Glomerular visceral epithelial cell (primary cell): ENCODE measurements around the gene FBXO41.

Experiments used
- DNase-seq: peaks from one replicate; pipeline ENCODE4 v3.0.0-alpha.2; 2016; ENCODE audit errors: extremely low spot score

Gene FBXO41, protein sequence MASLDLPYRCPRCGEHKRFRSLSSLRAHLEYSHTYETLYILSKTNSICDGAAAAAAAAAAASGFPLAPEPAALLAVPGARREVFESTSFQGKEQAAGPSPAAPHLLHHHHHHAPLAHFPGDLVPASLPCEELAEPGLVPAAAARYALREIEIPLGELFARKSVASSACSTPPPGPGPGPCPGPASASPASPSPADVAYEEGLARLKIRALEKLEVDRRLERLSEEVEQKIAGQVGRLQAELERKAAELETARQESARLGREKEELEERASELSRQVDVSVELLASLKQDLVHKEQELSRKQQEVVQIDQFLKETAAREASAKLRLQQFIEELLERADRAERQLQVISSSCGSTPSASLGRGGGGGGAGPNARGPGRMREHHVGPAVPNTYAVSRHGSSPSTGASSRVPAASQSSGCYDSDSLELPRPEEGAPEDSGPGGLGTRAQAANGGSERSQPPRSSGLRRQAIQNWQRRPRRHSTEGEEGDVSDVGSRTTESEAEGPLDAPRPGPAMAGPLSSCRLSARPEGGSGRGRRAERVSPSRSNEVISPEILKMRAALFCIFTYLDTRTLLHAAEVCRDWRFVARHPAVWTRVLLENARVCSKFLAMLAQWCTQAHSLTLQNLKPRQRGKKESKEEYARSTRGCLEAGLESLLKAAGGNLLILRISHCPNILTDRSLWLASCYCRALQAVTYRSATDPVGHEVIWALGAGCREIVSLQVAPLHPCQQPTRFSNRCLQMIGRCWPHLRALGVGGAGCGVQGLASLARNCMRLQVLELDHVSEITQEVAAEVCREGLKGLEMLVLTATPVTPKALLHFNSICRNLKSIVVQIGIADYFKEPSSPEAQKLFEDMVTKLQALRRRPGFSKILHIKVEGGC

GRCh38 chr2:73284296-73285158, at the start of gene FBXO41:
FBXO41 (minus strand) TSS chr2:73284478; CDS start chr2:73269630, 14,848 bp downstream.
- DNase-seq: peak; percentile 44

GRCh38 chr2:73334045-73334444, 49.8 kb upstream of the FBXO41 start:
- no peak for DNase-seq

GRCh38 chr2:73333564-73333963, 49.3 kb upstream of the FBXO41 start:
- DNase-seq: no peak

- DNase-seq: no peak
Observed at GRCh38 chr2:73324126-73324725, 39.9 kb upstream of the FBXO41 start.

DNA sequence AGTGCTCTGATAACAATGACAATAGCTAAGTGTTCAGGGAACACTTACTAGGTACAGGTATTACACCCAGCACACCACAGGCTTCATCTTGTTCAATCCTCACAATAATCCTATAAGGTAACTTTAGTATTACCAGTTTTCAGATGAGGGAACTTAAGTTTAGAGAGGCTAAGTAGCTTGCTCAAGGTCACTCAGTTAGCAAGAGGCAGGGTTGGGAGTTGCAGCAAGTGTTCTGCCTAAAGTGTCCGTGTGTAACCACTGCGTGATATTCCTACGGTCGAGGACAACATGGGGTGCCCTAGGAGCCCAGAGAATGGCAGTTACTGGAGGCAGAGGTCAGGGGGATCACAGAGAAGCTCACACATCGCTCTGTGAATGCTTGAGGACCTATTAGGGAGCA, 39.3 kb upstream of the FBXO41 start:
- DNase-seq: no peak

GRCh38 chr2:73314441-73314840, 30.2 kb upstream of the FBXO41 start:
- DNase-seq: no peak

DNA sequence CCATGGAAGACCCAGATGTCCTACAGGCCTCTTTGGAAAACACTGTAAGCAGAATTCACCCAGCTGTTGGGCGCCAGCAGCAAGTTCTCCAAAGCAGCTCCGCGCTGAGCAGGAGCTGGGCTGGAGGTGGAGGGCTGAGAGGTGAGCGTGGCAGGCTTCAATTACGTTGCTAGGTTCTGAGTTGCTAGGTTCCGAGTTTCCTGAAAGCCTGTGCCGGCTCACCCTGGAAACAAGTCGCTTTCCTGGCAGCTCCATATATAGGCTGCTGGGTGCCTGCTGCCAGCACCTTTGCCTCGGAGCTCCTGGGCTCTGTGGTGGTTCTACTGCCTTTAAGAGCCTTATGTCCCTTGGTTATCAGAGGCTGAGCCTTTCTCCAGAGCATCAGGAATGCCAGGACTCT, 23.4 kb upstream of the FBXO41 start:
- DNase-seq: no peak

- no peak for DNase-seq
Observed at GRCh38 chr2:73301636-73302035, 17.4 kb upstream of the FBXO41 start.

- DNase-seq: no peak
Observed at GRCh38 chr2:73300926-73301325, 16.6 kb upstream of the FBXO41 start.

GRCh38 chr2:73297586-73297985, 13.3 kb upstream of the FBXO41 start:
- DNase-seq: no peak

DNA sequence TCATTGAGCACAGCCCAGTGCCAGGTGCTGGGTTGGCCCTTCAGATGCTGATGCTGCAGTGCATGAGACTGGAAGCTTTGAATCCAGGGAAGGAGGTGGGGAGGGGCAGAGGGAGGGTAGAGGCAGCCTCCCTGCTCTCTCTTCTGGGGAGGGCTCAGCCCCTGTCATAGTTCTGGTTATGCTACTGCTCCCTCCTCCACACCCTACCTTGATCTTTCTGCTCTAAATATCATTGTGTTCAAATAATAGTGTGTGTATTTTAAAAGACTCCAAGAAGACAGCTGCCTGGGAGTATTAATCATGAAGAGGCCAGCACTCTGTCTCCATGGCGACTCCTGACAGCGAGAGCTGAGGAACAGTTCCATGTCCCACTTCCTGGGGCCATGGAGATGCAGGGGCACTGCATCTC, 12.9 kb upstream of the FBXO41 start:
- no peak for DNase-seq

DNA sequence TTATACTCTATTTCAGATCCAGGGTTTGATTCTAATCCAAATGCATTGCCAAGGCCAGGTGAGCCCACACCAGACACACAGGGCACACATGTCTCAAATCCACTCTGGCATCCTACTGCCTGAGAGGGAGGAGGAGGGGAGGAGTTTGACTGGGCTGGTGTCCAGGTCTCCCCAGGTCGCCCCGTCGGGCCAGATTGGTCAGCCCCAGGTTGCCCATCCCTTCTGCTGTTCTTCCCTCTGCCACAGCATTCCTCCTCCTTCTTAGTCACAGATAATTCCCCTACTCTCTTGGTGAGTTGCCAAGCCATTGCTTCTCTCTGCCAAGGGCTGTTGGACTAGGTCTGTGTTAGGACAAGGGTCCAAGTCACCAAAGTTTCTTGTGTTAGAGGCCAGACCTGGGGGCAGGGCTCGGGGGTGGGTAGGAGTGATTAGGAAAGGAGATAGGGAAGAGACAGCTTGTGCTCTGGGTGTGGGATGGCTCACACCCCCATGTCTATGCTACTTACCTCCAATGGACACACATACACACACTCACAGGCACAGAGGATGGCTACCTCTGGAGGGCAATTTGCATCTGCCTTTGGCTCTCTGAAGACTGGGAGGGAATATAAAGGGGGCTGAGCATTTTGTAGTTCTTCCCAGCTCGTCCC, 11.6 kb upstream of the FBXO41 start:
- DNase-seq: peak; percentile 37

- no peak for DNase-seq
Observed at GRCh38 chr2:73294239-73294638, 10.0 kb upstream of the FBXO41 start.

DNA sequence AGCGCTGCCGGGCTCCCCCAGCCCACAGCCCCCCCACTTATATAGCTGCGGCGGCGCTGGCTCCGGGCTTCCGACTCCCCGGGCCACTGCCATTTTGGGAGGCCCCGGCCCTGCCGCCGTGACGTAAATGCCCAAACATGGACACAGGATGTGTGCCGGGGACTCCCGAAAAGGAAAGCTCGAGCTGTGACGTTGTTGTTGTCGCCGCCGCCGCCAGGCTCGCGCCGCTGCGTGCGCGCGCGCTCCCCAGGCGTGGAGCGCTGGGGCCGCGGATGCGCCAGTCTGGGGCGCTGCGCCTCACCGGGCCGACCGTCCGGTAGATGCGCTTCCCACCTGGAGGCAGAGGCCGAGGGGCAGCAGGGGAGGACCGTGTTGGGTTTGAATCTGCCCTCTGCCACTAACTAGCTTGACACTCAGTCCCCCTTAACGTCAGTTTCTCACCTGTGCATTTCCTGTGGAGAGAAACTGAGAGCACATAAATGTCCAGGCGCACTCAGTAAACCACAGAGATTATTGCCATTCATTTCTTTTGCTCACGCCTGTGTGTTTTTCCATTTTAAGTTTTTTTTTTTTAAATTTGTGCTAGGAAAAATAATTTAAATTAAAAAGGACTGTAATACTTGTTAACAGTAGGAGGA, 9.4 kb upstream of the FBXO41 start, which contains the start of gene EGR4:
Gene EGR4 (minus strand): TSS at position 15 of the 638 bp plus-strand sequence. CDS start 231 bp downstream, outside the sequence.
- peak; percentile 39 for DNase-seq

GRCh38 chr2:73292906-73293533, 8.7 kb upstream of the FBXO41 start:
- no peak for DNase-seq

DNA sequence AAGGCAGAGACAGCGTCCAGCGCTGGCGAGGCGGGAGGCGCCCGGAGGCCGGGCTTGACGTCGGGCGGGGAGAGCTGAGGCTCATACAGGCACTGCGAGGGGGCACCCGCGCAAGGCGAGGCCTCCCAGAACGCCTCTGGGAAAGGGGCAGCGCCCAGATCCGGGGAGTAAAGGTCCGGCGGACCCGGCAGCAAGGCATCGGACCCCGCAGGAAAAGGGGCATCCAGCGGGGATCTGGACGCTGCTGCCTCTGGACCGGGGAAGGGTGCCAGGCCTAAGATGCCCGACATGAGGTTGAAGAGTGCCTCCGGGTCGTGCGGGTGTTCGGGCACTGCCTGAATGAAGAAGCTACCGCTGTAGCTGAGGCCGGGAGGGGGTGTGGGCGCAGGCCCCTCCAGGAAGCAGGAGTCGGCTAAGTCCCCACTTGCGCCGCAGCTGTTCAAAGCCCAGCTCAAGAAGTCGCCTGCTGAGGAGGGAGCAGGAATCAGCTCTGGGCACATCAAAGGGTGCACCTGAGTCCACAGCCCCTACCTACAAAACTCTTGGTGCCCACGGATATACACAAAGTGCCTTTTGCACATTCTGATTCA, 8.1 kb upstream of the FBXO41 start:
- DNase-seq: no peak

GRCh38 chr2:73291461-73292315, 7.4 kb upstream of the FBXO41 start:
- peak; percentile 8 for DNase-seq

GRCh38 chr2:73291093-73291460, 6.8 kb upstream of the FBXO41 start:
- peak; percentile 39 for DNase-seq
